Esophagus muscularis mucosa (tissue), 4 donors: Measurements from ENCODE around the gene TMPRSS2. TPM values are rescaled to one million over a fixed set of nuclear protein-coding genes. Genes with fewer than 3 reads are reported as not detected.

Source experiments
- DNase-seq: peaks from one replicate; pipeline ENCODE4 v3.0.0-alpha.2; 2017; ENCODE audit errors: extremely low spot score
- H3K27ac ChIP-seq, 4 donors: fragments of 200-600 bp; sonication (generic); replicated peaks in 1 of 4; 1 replicate in 3 of 4; 2 replicates in 1 of 4; pipeline ENCODE4 v1.5.1; 2016 to 2019; ENCODE audit warnings: mild to moderate bottlenecking in 1 of 4
- H3K27me3 ChIP-seq, 4 donors: fragments of 200-600 bp; sonication (generic); one replicate each; pipeline versions ENCODE4 v1.5.1 to v1.6.0; 2016 to 2019
- H3K36me3 ChIP-seq, 4 donors: fragments of 200-600 bp; sonication (generic); one replicate each; pipeline ENCODE4 v1.5.1; 2016 to 2019
- H3K4me1 ChIP-seq, 4 donors: fragments of 200-600 bp; sonication (generic); one replicate each; pipeline ENCODE4 v1.5.1; 2016 to 2019
- H3K4me3 ChIP-seq, 4 donors: fragments of 200-600 bp; sonication (generic); 1 replicate in 2 of 4; 2 replicates in 2 of 4; pipeline ENCODE4 v1.5.1; 2016 to 2019; ENCODE audit warnings: mild to moderate bottlenecking in 4 of 4, moderate library complexity in 1 of 4
- H3K9me3 ChIP-seq, 4 donors: fragments of 200-600 bp; sonication (generic); 1 replicate in 3 of 4; 2 replicates in 1 of 4; pipeline ENCODE4 v1.5.1; 2016 to 2019
- EP300 ChIP-seq: sonication (generic); formaldehyde crosslinking; IDR thresholded peaks from one replicate; pipeline ENCODE4 v1.6.1; 2017; ENCODE audit warnings: antibody characterized with exemption
- POLR2A ChIP-seq: fragments of 450-650 bp; IDR thresholded peaks from one replicate; pipeline ENCODE4 v1.6.1; 2017; ENCODE audit warnings: antibody characterized with exemption, moderate library complexity, mild to moderate bottlenecking, low read depth
- POLR2AphosphoS5 ChIP-seq, 2 donors: sonication (generic); formaldehyde crosslinking; IDR thresholded peaks; one replicate each; pipeline ENCODE4 v1.6.1; 2017; ENCODE audit warnings: antibody characterized with exemption in 2 of 2
- WGBS: methylation state at CpG from one replicate; pipeline ENCODE4 v1.1.5; 2018; 5-methylcytosine and 5-hydroxymethylcytosine counted together
- intact Hi-C: fragments of 100-400 bp; cut with DNase I; formaldehyde crosslinking; loops from one replicate; pipeline ENCODE4 v1.15.1; 2023
- total RNA-seq, 4 donors: library from RNA; depleted of rRNA; stranded (reverse); fragments of >200 nt; gene quantifications; one replicate each; pipeline versions ENCODE4 v1.1.0 to v1.2.1, GENCODE V29; 2016
- TF ChIP-seq, protein P1 (sequence below), 3 experiments: fragments of 200-600 bp in 2 of 3; fragments of 450-650 bp in 1 of 3; sonication (generic) in 2 of 3; IDR thresholded peaks; one replicate each; pipeline ENCODE4 v1.5.1; 2017 to 2019; ENCODE audit warnings: antibody characterized with exemption in 3 of 3, mild to moderate bottlenecking in 2 of 3, moderate library complexity in 1 of 3

Gene TMPRSS2
- total RNA-seq, 4 donors from 2014 or later = 0.13 to 0.86 (median 0.42) TPM; not detected in 1

DNA sequence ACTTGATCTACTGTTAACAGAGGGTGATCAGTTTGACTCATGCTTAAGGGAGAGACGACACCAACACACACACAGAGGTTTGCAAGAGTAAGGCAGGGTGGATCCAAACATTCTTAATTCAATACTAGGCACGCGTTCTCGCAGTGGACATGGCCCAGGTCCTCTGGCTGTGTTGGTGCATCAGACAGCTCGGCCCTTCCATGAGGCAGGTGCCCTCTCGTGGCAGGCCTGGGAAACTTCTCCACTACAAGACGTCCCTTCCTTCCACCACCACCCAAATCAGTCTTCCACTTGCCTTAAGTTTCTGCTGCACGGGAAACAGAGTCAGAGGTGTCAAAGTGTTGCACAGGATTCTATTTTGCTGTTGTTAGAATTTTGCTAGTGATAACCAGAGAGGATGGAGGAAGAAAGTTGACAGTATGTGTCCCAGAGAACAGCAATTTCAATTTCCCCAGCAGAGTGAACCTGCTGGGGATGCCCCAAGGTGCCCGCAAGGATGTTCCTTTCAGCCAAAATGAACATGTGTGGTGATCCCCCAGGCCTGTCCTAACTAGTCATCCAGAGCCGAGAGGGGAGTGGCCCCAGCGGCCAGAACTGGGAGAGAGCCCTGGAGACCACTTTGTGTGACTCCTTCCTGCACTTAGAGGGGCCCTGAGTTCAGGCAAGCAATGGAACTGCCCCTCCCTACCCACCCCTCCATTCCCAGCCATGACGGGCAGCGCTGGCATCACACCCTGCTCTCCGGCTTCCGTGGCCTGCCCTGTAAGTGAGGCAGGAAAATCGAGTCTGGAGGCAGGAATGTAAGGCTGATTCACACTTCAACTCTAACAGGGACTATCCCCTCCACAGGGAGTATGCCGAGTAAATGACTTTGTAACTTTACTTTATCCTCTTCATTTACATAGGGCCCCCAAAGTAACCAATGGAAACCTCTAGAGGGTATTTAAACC, 47.1 kb downstream of the TMPRSS2 start:
- 63% methylated on average over 11 of the region's 17 CpGs for WGBS
- Histone ChIP-seq H3K4me1 (peaks cover 0 to 12% (median 2%) of the 10 kb centered on the region in 4 donors), H3K4me3 (no peak overlapping the region), H3K9me3 (no peaks in the 10 kb centered on the region), H3K36me3 (peaks cover 0 to 40% (median 30%) of the 10 kb centered on the region in 4 donors), H3K27ac (no peak overlapping the region), H3K27me3 (no peaks in the 10 kb centered on the region)
- TF ChIP-seq POLR2A (no peak), EP300 (no peak), POLR2AphosphoS5 (IDR thresholded peaks at IDR 0.05) (peak in 1 of 2 donors; percentile 61)
- TF ChIP-seq, protein P1, sequence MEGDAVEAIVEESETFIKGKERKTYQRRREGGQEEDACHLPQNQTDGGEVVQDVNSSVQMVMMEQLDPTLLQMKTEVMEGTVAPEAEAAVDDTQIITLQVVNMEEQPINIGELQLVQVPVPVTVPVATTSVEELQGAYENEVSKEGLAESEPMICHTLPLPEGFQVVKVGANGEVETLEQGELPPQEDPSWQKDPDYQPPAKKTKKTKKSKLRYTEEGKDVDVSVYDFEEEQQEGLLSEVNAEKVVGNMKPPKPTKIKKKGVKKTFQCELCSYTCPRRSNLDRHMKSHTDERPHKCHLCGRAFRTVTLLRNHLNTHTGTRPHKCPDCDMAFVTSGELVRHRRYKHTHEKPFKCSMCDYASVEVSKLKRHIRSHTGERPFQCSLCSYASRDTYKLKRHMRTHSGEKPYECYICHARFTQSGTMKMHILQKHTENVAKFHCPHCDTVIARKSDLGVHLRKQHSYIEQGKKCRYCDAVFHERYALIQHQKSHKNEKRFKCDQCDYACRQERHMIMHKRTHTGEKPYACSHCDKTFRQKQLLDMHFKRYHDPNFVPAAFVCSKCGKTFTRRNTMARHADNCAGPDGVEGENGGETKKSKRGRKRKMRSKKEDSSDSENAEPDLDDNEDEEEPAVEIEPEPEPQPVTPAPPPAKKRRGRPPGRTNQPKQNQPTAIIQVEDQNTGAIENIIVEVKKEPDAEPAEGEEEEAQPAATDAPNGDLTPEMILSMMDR (IDR thresholded peaks at IDR 0.05) = peak; percentile 81 to 88 (median 83)
- peak; percentile 94 for DNase-seq
- intact Hi-C loops = loop anchor here (2.0 to 5.0 kb wide), 2 partner anchors 178 to 339 kb away; no protein-coding TSS in a partner anchor

DNA sequence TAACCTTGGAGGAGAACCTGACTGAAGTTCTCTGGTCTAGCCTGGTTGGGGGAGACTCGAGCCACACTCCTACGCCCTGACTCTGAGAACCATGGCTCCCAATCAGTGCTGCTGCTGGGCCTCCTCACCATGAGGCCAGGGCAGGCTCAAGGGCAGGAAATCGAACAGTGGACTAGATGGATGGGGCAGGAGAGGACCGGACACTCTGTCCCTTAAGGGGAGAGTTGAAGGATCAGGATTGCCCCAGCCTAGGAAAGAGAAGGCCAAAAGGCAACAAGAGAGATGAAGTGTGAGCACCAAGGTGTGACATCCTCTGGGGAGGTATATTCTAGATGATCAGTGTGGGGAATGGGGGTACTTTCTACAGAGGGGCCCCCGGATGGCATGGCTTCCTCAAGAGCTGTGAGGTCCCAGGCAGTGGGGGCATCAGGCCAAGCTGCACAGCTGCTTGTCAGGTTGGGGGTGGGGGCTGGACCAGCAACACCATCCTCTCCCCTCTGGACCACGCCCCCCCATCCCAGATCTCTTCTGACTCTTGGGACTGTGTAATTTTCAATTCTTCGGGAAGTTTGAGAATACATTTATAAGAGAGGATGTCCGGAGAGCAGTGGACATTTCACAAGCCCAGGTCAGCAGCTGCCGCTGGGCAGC, 47.9 kb downstream of the TMPRSS2 start:
- peaks cover 0 to 49% (median 37%) of the 10 kb centered on the region in 4 donors for H3K36me3 ChIP-seq

DNA sequence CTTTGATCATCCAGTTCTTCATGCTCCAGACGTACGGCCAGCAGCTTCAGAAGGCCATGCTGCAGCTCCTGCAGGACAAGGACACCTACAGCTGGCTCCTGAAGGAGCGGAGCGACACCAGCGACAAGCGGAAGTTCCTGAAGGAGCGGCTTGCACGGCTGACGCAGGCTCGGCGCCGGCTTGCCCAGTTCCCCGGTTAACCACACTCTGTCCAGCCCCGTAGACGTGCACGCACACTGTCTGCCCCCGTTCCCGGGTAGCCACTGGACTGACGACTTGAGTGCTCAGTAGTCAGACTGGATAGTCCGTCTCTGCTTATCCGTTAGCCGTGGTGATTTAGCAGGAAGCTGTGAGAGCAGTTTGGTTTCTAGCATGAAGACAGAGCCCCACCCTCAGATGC, 49.4 kb downstream of the TMPRSS2 start:
- no peak for DNase-seq
- TF ChIP-seq, protein P1 (IDR thresholded peaks at IDR 0.05) = no peak
- Histone ChIP-seq H3K27me3 (no peaks in the 10 kb centered on the region), H3K27ac (no peak overlapping the region), H3K9me3 (no peaks in the 10 kb centered on the region), H3K4me1 (peaks cover 0 to 12% (median 2%) of the 10 kb centered on the region in 4 donors), H3K36me3 (peaks cover 0 to 63% (median 44%) of the 10 kb centered on the region in 4 donors), H3K4me3 (no peak overlapping the region)
- 94% methylated on average over 22 of the region's 22 CpGs for WGBS
- intact Hi-C loops = no loop called here

More for the DNA sequence above, 47.9 kb downstream of the TMPRSS2 start:
- intact Hi-C loops = loop anchor here (2.0 to 5.0 kb wide), 2 partner anchors 177 to 338 kb away; no protein-coding TSS in a partner anchor
- WGBS = 84% methylated on average over 9 of the region's 9 CpGs
- Histone ChIP-seq H3K27me3 (no peaks in the 10 kb centered on the region), H3K4me1 (peaks cover 0 to 12% (median 2%) of the 10 kb centered on the region in 4 donors), H3K9me3 (no peaks in the 10 kb centered on the region), H3K4me3 (no peak overlapping the region), H3K27ac (no peak overlapping the region)
- DNase-seq = no peak
- TF ChIP-seq, protein P1 (IDR thresholded peaks at IDR 0.05) = no peak
- TF ChIP-seq EP300 (no peak), POLR2AphosphoS5 (IDR thresholded peaks at IDR 0.05) (no peak), POLR2A (no peak)

DNA sequence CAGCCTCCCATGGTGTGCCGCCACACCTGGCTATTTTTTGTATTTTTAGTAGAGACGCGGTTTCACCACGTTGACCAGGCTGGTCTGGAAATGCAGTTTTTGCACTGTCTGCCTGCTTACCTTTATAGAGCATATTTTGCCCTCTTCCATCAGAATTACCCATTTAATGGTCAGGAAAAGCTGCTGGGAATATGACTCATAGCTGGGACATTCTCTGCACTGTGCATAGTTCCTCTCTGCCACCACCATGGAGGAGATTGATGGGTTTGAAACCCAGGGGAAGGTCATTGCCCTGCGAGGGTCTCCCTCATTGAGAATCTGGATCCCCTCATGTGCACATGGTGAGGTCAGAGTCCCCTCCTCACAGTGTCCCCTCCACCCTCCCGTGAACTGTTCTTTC, 49.8 kb downstream of the TMPRSS2 start:
- Histone ChIP-seq H3K36me3 (peaks cover 0 to 67% (median 48%) of the 10 kb centered on the region in 4 donors), H3K9me3 (no peaks in the 10 kb centered on the region), H3K27ac (no peak overlapping the region), H3K4me3 (no peak overlapping the region), H3K27me3 (no peaks in the 10 kb centered on the region), H3K4me1 (peaks cover 0 to 12% (median 2%) of the 10 kb centered on the region in 4 donors)
- DNase-seq = no peak
- intact Hi-C loops = no loop called here
- no peak for TF ChIP-seq POLR2A
- no peak for TF ChIP-seq POLR2AphosphoS5 (IDR thresholded peaks at IDR 0.05)
- TF ChIP-seq EP300 = no peak
- TF ChIP-seq, protein P1 (IDR thresholded peaks at IDR 0.05) = no peak
- 90% methylated on average over 6 of the region's 6 CpGs for WGBS
